D721Med (cell line): ENCODE data around the gene GAS2.

Experiments used
- DNase-seq: peaks from one replicate; pipeline ENCODE4 v3.0.0; 2011; ENCODE audit warnings: low spot score; ENCODE audit not compliant: insufficient read length
- FAIRE-seq: peaks from 2 replicates; lab custom pipeline; 2011; peaks lifted over from hg19 to GRCh38; lab: Jason Lieb, UNC
- CTCF ChIP-seq: IDR thresholded peaks from 2 replicates; pipeline ENCODE4 v1.5.1; 2012; ENCODE audit warnings: mild to moderate bottlenecking, control low read depth; ENCODE audit not compliant: insufficient read depth; ENCODE audit errors: missing control alignments

The GAS2 gene

GRCh38 chr11:22671751-22672150 lies 5.3 kb downstream of the GAS2 start:
- no peak for DNase-seq
- no peak for TF ChIP-seq CTCF
- FAIRE-seq: peak; percentile 11

DNA sequence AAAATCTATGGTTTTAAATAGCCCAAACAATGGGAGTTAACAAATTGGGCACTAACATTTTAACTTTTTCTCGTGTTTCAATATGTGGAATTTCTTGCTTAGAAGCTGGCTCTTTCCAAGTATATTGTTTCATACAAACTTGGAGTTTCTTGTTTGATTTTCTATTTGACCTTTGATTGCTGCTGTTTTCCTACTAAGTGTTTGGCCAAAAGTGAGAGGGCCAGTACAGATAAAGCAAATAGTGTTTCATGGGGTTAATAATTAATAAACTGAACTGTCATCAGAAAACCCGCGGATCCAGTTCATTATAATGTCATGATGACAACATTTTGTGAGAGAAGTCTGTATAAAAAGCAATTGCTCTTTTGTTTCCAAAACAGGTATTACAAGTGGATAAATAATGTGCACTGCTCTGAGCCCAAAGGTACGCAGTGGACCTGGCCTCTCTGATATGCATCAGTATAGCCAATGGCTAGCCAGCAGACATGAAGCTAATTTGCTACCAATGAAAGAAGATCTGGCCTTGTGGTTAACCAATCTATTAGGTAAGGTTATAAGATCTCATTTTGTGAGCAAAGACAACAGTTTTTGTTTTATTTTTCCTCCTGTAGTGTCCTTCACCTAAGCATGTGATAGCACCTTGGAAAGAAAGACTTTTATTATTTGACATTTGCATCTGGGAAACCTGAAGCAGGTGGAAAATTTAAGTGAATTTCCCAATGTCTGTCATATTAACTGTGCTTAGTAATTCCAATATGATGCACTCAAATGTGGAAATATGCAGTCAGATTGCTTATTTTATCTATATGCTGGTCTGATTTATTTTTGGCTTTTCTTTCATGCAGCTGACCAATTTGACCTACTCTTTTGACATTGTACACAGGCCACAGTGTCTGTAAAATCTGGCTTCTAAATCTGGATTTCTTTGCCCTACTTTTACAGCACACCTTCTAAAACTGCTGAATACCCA lies 8.3 kb downstream of the GAS2 start:
- DNase-seq (no peak), FAIRE-seq (no peak)
- no peak for TF ChIP-seq CTCF

DNA sequence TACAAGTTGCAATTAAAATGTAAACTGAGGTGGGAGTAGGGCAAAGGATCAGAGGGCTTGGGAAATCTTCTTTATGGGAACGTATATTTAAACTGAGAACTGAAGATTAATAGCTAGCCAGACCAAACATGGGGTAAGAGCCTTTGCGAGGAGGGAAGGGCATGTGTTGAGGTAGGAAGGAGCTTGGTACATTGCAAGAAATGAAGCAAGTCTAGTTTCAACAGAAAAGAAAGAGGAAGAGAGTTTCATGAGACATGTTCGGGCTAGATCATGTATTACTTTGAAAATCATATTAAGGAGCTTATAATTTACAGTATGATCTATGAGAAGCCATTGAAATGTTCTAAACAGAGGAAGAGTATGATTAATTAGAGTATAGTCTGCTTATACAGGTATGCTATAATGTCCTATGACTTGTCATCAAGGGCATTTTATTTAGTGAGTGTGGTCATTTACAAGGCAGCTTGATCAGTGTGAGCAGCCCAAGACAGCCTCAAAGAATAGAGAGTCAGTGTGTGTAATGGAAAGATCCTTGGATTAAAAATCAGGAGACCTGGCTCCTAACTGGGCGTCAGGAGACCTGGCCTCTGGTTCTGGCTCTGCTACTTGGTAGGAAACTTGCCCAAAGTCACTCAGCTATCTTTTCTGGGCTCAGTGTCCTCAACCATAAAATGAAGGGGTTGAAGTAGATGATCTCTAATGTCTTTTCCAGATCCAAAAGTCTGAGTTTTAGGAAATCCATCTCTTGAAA lies 10.9 kb downstream of the GAS2 start:
- FAIRE-seq (no peak), DNase-seq (no peak)
- TF ChIP-seq CTCF: no peak

- no peak for FAIRE-seq
- no peak for DNase-seq
- TF ChIP-seq CTCF: no peak
Measured at GRCh38 chr11:22680628-22681027, 14.2 kb downstream of the GAS2 start.

DNA sequence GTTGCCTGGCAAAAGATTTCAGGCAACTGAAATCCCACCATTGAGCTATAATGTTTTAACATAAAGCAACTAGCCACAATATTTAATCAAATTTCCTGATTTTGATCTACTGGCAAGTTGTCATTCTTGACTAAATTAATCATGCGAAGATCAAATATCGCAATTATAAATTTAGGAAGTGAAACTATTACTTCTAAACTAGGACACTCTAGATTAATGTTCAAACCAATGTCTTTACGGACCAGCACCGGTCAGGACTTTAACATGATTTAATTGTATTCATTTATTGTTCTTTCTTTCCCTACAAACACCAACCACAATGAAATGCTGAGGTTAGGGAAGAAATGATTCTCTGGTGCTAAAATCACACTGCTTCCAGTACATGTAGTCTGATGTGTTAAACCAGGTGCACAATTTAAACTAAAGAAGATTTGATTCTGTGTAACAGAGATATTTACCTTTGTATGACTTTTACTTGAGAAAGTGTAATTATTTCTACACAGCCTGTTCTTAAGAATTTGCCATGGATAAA lies 14.9 kb downstream of the GAS2 start:
- no peak for TF ChIP-seq CTCF
- DNase-seq (no peak), FAIRE-seq (no peak)

DNA sequence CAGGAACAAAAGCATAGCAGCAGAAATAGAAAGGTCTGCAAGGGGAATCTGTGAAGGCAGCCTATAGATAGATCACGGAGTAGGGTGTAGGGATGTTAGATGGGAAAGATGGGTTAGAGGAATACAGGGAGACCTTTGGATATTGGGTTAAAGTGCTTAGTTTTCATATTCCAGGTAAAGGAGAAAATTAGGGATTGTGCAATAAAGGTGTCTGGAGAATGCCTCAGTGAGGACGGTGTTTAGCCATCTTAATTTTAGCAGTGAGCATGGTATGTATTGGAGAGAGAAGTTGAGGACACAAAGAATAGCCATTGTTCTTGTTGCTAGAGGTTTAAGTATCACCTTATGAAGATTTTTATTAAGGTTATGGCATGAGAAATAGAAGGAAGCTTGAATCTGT lies 17.7 kb downstream of the GAS2 start:
- no peak for TF ChIP-seq CTCF
- DNase-seq (no peak), FAIRE-seq (no peak)

- TF ChIP-seq CTCF: no peak
- FAIRE-seq (no peak), DNase-seq (no peak)
Measured at GRCh38 chr11:22685111-22685510, 18.7 kb downstream of the GAS2 start.
